NT2/D1 (cell line): ENCODE measurements around the gene DDIT3.

Source experiments
- DNase-seq: peaks from one replicate; pipeline ENCODE4 v3.0.0-alpha.2; 2011; ENCODE audit warnings: low read depth, low spot score
- H3K27me3 ChIP-seq: 2 replicates; pipeline ENCODE4 v1.6.0; 2011; ENCODE audit warnings: mild to moderate bottlenecking; ENCODE audit not compliant: insufficient read length, insufficient read depth
- H3K36me3 ChIP-seq: 2 replicates; pipeline ENCODE4 v1.6.1; 2011; ENCODE audit warnings: mild to moderate bottlenecking, low read length, mixed read lengths; ENCODE audit not compliant: insufficient read depth, insufficient read length
- H3K4me1 ChIP-seq: 2 replicates; pipeline ENCODE4 v1.5.1; 2011; ENCODE audit not compliant: insufficient read depth, insufficient read length
- H3K4me3 ChIP-seq: 2 replicates; pipeline ENCODE4 v1.5.1; 2011; ENCODE audit warnings: low read depth; ENCODE audit not compliant: insufficient read length
- H3K9ac ChIP-seq: 2 replicates; pipeline ENCODE4 v1.6.0; 2011; ENCODE audit warnings: low read depth; ENCODE audit not compliant: insufficient read length
- H3K9me3 ChIP-seq: 2 replicates; pipeline ENCODE4 v1.5.1; 2011; ENCODE audit warnings: mild to moderate bottlenecking, low read length; ENCODE audit not compliant: insufficient read depth
- SUZ12 ChIP-seq: IDR thresholded peaks from 2 replicates; pipeline ENCODE4 v1.6.1; 2011; ENCODE audit not compliant: insufficient read length, insufficient read depth; ENCODE audit errors: extremely low read depth
- YY1 ChIP-seq: IDR thresholded peaks from 2 replicates; pipeline ENCODE4 v1.6.1; 2011; ENCODE audit not compliant: insufficient read length, insufficient read depth
- ZNF274 ChIP-seq: IDR thresholded peaks from 2 replicates; pipeline ENCODE4 v1.6.1; 2011; ENCODE audit warnings: mild to moderate bottlenecking, low read depth, low read length

Gene DDIT3

DNA sequence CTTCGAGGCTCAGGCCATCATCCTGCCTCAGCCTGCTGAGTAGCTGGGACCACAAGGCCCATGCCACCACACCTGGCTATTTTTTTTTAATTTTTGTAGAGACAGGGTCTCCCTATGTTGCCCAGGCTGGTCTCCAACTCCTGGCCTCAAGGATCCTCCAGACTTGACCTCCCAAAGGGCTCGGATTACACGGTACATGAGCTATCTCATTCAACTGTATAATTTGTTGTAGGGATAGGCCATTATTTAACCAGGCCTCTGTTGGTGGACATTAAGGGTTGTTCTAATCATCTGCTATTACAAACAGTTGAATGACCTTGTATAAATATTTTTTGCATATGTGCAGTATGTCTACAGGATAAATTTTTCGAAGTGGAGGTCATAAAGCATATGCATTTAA is 38.5 kb upstream of the DDIT3 start:
- H3K4me3 ChIP-seq: no peak overlapping the region
- H3K36me3 ChIP-seq: no peaks in the 10 kb centered on the region
- H3K4me1 ChIP-seq: no peaks in the 10 kb centered on the region
- H3K9ac ChIP-seq: no peak overlapping the region
- H3K9me3 ChIP-seq: no peaks in the 10 kb centered on the region
- no peak for DNase-seq
- no peaks in the 10 kb centered on the region for H3K27me3 ChIP-seq
- no peak for TF ChIP-seq SUZ12
- no peak for TF ChIP-seq ZNF274
- no peak for TF ChIP-seq YY1

- Histone ChIP-seq H3K9ac (no peak overlapping the region), H3K9me3 (no peaks in the 10 kb centered on the region), H3K4me1 (peaks cover 4% of the 10 kb centered on the region), H3K4me3 (no peak overlapping the region), H3K36me3 (no peaks in the 10 kb centered on the region), H3K27me3 (peaks cover 17% of the 10 kb centered on the region)
- TF ChIP-seq YY1: no peak
- TF ChIP-seq SUZ12: no peak
- TF ChIP-seq ZNF274: no peak
- no peak for DNase-seq
Measured at GRCh38 chr12:57554897-57555296, 34.6 kb upstream of the DDIT3 start.

DNA sequence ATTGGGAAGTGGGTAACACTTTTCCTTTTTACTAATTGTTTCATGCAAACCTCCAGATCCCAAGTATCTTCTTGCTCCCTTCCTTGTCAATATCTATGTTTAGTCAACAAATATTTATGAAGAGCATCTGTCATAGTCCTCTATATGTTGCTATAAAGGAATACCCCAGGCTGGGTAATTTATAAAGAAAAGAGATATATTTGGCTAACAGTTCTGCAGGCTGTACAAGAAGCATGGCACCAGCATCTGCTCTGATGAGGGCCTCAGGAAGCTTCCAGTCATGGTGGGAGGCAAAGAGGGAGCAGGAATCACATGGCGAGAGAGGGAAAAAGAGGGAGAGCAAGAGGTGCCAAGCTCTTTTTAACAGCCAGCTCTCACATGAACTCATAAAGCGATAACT is 34.1 kb upstream of the DDIT3 start:
- no peaks in the 10 kb centered on the region for H3K36me3 ChIP-seq
- peaks cover 4% of the 10 kb centered on the region for H3K4me1 ChIP-seq
- TF ChIP-seq ZNF274: no peak
- no peak for DNase-seq
- peaks cover 20% of the 10 kb centered on the region for H3K27me3 ChIP-seq
- H3K9ac ChIP-seq: no peak overlapping the region
- no peaks in the 10 kb centered on the region for H3K9me3 ChIP-seq
- H3K4me3 ChIP-seq: no peak overlapping the region

- Histone ChIP-seq H3K36me3 (no peaks in the 10 kb centered on the region), H3K4me1 (peaks cover 4% of the 10 kb centered on the region), H3K9ac (no peak overlapping the region), H3K9me3 (no peaks in the 10 kb centered on the region), H3K27me3 (peaks cover 28% of the 10 kb centered on the region), H3K4me3 (no peak overlapping the region)
- no peak for DNase-seq
- TF ChIP-seq ZNF274: no peak
- TF ChIP-seq SUZ12: no peak
- TF ChIP-seq YY1: no peak
Measured at GRCh38 chr12:57553343-57554202, 33.3 kb upstream of the DDIT3 start.

DNA sequence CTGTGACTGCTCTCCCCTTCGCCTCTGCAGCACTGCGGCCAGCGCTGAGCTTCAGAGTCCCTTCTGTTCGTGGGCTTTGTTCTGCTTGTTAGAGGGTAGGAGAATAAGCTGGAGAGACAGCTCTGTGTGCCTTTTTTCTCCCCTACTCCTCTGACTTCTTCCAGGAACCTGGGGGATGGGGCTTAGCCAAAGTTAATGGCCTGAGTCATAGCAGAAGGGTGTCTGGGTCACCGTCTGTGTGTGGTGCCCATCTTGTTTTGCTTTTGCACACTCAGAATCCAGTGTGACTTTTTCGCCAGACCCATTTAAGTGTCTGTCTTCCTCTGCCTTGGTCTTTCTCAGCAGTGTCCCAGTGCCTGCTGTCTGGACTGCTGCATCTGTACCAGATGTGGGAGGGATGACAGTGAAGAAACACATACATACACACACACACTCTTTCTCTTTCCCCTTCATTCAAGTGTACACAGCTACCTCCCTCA is 32.6 kb upstream of the DDIT3 start:
- Histone ChIP-seq H3K4me1 (peaks cover 4% of the 10 kb centered on the region), H3K9me3 (no peaks in the 10 kb centered on the region), H3K27me3 (peaks cover 35% of the 10 kb centered on the region), H3K4me3 (no peak overlapping the region), H3K9ac (no peak overlapping the region), H3K36me3 (no peaks in the 10 kb centered on the region)
- no peak for DNase-seq
- no peak for TF ChIP-seq YY1
- no peak for TF ChIP-seq ZNF274
- no peak for TF ChIP-seq SUZ12

- no peak for DNase-seq
- no peak overlapping the region for H3K9ac ChIP-seq
- H3K4me3 ChIP-seq: no peak overlapping the region
- peaks cover 4% of the 10 kb centered on the region for H3K4me1 ChIP-seq
- H3K9me3 ChIP-seq: no peaks in the 10 kb centered on the region
- H3K27me3 ChIP-seq: peaks cover 41% of the 10 kb centered on the region
- TF ChIP-seq ZNF274: no peak
- TF ChIP-seq YY1: no peak
- no peak for TF ChIP-seq SUZ12
- H3K36me3 ChIP-seq: no peaks in the 10 kb centered on the region
Measured at GRCh38 chr12:57552306-57552651, 32.0 kb upstream of the DDIT3 start.

DNA sequence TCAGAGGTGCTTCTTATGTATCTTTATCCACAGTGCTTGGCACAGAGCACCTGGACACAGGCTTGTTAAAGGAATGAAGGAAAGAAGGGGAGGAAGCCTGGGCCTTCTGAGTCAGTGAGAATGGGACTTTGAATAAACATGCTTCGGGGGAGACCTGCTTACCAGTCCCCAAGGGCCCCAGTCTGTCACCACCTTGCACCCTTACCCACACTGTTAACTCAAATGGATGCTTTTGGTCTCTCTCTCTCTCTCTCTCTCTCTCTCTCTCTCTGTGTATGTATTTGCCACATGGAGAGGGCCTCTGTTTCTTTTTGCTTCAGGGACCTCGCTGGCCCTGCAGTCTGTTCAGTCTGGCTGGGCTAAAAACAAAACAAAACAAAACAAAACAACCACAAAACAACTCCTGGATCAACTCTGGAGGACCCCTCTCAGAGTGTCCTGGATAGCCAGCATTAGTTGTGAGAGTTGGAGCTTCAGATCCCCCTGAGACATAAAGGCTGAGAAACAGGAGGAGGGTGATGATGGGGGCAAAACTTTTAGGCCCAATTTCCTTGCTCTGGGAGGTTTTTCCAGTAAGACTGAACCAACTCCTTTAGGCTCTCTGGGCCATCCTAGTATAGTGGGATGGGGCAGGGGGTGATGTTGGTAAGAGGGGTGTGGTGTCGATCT is 31.5 kb upstream of the DDIT3 start:
- H3K9ac ChIP-seq: no peak overlapping the region
- no peak for DNase-seq
- peaks cover 4% of the 10 kb centered on the region for H3K4me1 ChIP-seq

More for the DNA sequence above, 31.5 kb upstream of the DDIT3 start:
- no peak for TF ChIP-seq SUZ12
- no peak for TF ChIP-seq YY1
- no peak for TF ChIP-seq ZNF274
- Histone ChIP-seq H3K27me3 (peaks cover 42% of the 10 kb centered on the region), H3K4me3 (no peak overlapping the region), H3K9me3 (no peaks in the 10 kb centered on the region), H3K36me3 (no peaks in the 10 kb centered on the region)
